Prostate gland (tissue), 2 donors: ENCODE measurements around the gene KRT80. TPM values are rescaled to one million over a fixed set of nuclear protein-coding genes. Genes with fewer than 3 reads are reported as not detected.

ENCODE experiments used
- DNase-seq: peaks from one replicate; pipeline ENCODE4 v3.0.0-alpha.2; 2019; ENCODE audit warnings: low spot score
- H3K27ac ChIP-seq, 2 donors: fragments of 200-600 bp; sonication (generic); 2 replicates each; pipeline ENCODE4 v1.5.1; 2017 to 2019
- H3K27me3 ChIP-seq: fragments of 200-600 bp; sonication (generic); replicated peaks from 2 replicates; pipeline ENCODE4 v1.5.1; 2019; ENCODE audit not compliant: insufficient read depth
- H3K36me3 ChIP-seq, 2 donors: fragments of 200-600 bp; sonication (generic); 1 replicate in 1 of 2; 2 replicates in 1 of 2; pipeline versions ENCODE4 v1.5.1 to v1.8.1; 2017 to 2019
- H3K4me1 ChIP-seq: fragments of 200-600 bp; sonication (generic); replicated peaks from 2 replicates; pipeline ENCODE4 v1.5.1; 2019
- H3K4me3 ChIP-seq, 2 donors: fragments of 200-600 bp; sonication (generic); 2 replicates each; pipeline ENCODE4 v1.5.1; 2017 to 2019
- H3K9me3 ChIP-seq: fragments of 200-600 bp; sonication (generic); 2 replicates; pipeline ENCODE4 v1.5.1; 2017
- CTCF ChIP-seq, 4 experiments: fragments of 200-600 bp in 2 of 4; fragments of 450-650 bp in 2 of 4; sonication (generic) in 2 of 4; IDR thresholded peaks; 1 replicate in 3 of 4; 2 replicates in 1 of 4; pipeline ENCODE4 v1.5.1; 2016 to 2019; ENCODE audit warnings: antibody characterized with exemption in 4 of 4, mild to moderate bottlenecking in 2 of 4, moderate library complexity in 2 of 4
- POLR2A ChIP-seq: fragments of 450-650 bp; IDR thresholded peaks from one replicate; pipeline ENCODE4 v1.6.1; 2016; ENCODE audit warnings: antibody characterized with exemption, mild to moderate bottlenecking
- POLR2AphosphoS5 ChIP-seq: sonication (generic); formaldehyde crosslinking; IDR thresholded peaks from one replicate; pipeline ENCODE4 v1.6.1; 2017; ENCODE audit warnings: antibody characterized with exemption
- WGBS: methylation state at CpG from one replicate; pipeline ENCODE4 v1.1.5; 2018; 5-methylcytosine and 5-hydroxymethylcytosine counted together
- intact Hi-C: fragments of 100-400 bp; cut with DNase I; formaldehyde crosslinking; loops from one replicate; pipeline ENCODE4 v1.14.2; 2022
- total RNA-seq, 2 donors: library from RNA; depleted of rRNA; stranded (reverse); fragments of >200 nt; gene quantifications; one replicate each; pipeline ENCODE4 v1.1.0, GENCODE V29; 2016

The KRT80 gene
- total RNA-seq, 2 donors from 2014 or later, result 1.9 to 3.7 TPM

- DNase-seq, result peak; percentile 83
- H3K9me3 ChIP-seq, result no peaks in the 10 kb centered on the region
- H3K27ac ChIP-seq, result peak overlapping the region; percentile 70 to 76
- H3K27me3 ChIP-seq, result no peaks in the 10 kb centered on the region
- H3K4me1 ChIP-seq, result no peaks in the 10 kb centered on the region
- 47% methylated on average over 19 of the region's 20 CpGs for WGBS
- intact Hi-C loops, result no loop called here
- H3K36me3 ChIP-seq, result no peaks in the 10 kb centered on the region
- TF ChIP-seq CTCF (IDR thresholded peaks at IDR 0.05) (peak in 2 of 4 experiments; percentile 65 to 66), POLR2AphosphoS5 (peak; percentile 86), POLR2A (no peak)
- no peak overlapping the region for H3K4me3 ChIP-seq
Observed at GRCh38 chr12:52175371-52176350, 16.2 kb downstream of the KRT80 start.

- Histone ChIP-seq H3K9me3 (no peaks in the 10 kb centered on the region), H3K27ac (no peak overlapping the region), H3K36me3 (no peaks in the 10 kb centered on the region), H3K4me1 (no peaks in the 10 kb centered on the region), H3K27me3 (no peaks in the 10 kb centered on the region), H3K4me3 (no peak overlapping the region)
- WGBS, result 97% methylated on average over 13 of the region's 20 CpGs
- TF ChIP-seq POLR2A (no peak), CTCF (IDR thresholded peaks at IDR 0.05) (no peak), POLR2AphosphoS5 (no peak)
- DNase-seq, result no peak
- intact Hi-C loops, result no loop called here
Observed at GRCh38 chr12:52173526-52173925, 18.3 kb downstream of the KRT80 start.

GRCh38 chr12:52172956-52173355 is 18.9 kb downstream of the KRT80 start:
- H3K27ac ChIP-seq, result no peak overlapping the region
- H3K4me1 ChIP-seq, result no peaks in the 10 kb centered on the region
- no peaks in the 10 kb centered on the region for H3K9me3 ChIP-seq
- H3K4me3 ChIP-seq, result no peak overlapping the region
- TF ChIP-seq POLR2AphosphoS5 (no peak), CTCF (IDR thresholded peaks at IDR 0.05) (no peak), POLR2A (no peak)
- no peaks in the 10 kb centered on the region for H3K36me3 ChIP-seq
- 93% methylated on average over 16 of the region's 17 CpGs for WGBS
- no peak for DNase-seq
- intact Hi-C loops, result no loop called here
- H3K27me3 ChIP-seq, result no peaks in the 10 kb centered on the region

GRCh38 chr12:52171950-52172512 is 19.8 kb downstream of the KRT80 start:
- Histone ChIP-seq H3K4me1 (no peaks in the 10 kb centered on the region), H3K9me3 (no peaks in the 10 kb centered on the region), H3K27ac (no peak overlapping the region), H3K36me3 (no peaks in the 10 kb centered on the region), H3K4me3 (no peak overlapping the region), H3K27me3 (no peaks in the 10 kb centered on the region)
- intact Hi-C loops, result no loop called here
- TF ChIP-seq CTCF (IDR thresholded peaks at IDR 0.05) (peak in 2 of 4 experiments; percentile 34 to 38), POLR2AphosphoS5 (no peak), POLR2A (no peak)
- no peak for DNase-seq
- 88% methylated on average over 10 of the region's 10 CpGs for WGBS
